Epithelial cell of prostate (primary cell): ENCODE results near the gene GPSM1.
A peak's percentile ranks its signal among the peaks of the same experiment; 100 is the strongest.

Source experiments
- DNase-seq: peaks from one replicate; pipeline ENCODE4 v3.0.0-alpha.2; 2011; ENCODE audit warnings: low read depth, low spot score
- H3K27ac ChIP-seq: fragments of 450-650 bp; 2 replicates; pipeline ENCODE4 v1.5.1; 2017; ENCODE audit warnings: mild to moderate bottlenecking

Gene GPSM1

DNA sequence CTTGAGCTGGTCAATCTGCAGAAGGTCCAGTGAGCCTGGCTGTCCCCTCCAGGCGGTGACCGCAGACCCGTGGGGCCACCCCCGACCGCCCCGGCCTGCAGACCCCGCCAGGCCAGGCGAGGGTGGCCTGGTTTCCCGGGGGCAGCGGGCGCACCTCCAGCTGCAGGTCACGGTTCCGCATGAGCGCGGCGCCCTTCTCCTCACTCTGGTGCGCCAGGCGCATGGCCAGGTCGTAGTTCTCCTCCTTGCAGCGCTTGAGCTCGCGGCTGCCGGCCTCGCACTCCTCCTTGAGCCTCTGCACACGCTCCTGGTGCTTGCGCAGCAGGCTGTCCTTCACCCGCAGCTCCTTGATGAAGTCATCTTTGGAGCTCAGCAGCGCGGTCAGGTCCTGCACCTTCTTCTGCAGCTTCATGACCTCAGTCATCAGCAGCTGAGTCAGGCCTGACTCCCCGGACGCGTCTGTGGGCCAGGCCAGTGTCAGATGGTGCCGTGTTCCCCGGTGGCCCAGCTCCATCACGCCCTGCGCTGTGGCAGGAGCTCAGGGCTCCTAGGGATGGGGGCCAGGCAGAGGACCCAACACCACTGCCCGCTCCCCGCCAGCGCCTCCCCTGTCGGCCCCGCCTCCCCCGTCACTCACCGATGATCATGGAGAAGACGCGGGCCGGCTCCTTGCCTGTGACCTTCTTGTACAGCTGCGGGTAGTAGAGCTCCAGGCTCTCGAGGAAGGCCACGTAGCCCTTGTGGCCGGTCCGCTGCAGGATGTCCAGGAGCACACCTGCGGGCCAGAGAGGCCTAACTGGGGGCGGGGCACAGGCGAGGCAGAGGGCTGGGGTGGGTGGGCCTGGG, 43.6 kb downstream of the GPSM1 start:
- DNase-seq: no peak
- H3K27ac ChIP-seq: no peak overlapping the region

DNA sequence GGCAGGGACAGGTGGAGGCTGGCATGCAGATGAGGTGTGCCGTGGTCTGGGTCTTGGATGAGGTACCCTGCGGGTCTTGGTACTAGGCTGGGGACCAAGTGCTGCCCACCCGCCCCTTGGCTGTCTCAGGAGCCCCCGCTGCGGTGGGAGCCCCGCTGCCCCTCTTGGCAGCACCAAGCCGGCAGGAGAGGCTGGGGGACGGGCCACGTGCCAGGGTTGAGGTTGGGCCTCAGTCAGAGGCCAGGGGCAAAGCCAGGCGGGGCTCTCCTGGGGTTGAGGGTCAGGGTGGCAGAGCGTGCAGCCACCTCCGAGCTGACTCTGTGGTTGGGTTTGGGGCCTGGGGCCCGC, 44.2 kb downstream of the GPSM1 start:
- no peak for DNase-seq
- no peak overlapping the region for H3K27ac ChIP-seq

DNA sequence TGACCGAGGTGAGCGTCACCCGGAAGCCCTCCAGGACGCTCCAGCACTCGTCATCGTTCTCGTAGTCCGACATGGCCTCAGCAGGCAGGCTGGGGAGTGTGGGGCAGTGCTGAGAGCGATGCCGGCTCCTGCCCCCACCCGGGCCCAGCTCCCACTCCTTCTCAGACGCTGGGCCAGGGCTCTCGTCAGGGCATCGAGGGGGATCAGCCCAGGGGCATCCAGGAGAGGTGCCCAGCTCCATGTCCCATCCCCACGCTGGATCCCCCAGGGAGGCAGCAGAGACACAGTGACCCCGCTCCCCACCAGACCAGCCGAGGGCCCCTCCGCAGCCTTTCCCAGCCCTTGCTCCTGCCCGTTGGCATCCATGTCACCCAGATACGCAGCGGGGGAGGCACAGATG, 44.7 kb downstream of the GPSM1 start:
- no peak for DNase-seq
- no peak overlapping the region for H3K27ac ChIP-seq

DNA sequence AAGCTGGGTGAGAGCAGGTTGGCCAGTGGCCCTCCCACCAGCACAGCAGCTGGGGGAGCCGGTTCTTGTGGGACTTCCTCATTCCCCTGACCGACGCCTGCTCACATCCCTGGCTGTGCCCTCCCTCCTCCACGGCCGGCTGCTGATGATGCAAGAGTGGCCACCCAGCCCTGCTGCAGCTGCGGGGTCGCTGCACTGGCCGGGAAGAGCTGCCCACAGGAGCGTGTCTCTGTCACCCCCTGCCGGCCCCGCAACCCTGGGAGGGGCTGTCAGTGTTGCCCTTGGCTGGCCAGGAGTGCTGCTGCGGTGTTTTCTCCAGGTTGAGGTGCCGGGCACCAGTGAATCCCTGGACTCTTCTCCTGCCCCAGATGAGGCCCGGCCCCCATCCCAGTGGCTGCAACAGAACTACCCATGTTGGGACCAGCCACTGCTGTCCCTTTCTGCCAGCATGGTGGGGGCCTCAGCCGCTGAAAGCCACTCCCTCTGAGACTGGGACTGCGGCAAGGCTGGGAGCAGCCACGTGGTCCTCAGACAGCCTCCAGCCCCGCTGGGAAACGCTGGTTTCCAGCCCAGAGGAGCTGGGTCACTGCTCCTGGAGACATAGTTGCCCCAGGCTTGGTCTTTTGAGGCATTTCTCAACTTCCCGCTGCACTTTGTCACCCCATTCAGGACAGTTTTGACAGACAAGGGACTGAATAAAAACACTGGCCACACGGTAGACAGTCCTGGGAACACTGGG, 45.4 kb downstream of the GPSM1 start:
- DNase-seq: peak; percentile 39
- H3K27ac ChIP-seq: peak overlapping the region; percentile 19

DNA sequence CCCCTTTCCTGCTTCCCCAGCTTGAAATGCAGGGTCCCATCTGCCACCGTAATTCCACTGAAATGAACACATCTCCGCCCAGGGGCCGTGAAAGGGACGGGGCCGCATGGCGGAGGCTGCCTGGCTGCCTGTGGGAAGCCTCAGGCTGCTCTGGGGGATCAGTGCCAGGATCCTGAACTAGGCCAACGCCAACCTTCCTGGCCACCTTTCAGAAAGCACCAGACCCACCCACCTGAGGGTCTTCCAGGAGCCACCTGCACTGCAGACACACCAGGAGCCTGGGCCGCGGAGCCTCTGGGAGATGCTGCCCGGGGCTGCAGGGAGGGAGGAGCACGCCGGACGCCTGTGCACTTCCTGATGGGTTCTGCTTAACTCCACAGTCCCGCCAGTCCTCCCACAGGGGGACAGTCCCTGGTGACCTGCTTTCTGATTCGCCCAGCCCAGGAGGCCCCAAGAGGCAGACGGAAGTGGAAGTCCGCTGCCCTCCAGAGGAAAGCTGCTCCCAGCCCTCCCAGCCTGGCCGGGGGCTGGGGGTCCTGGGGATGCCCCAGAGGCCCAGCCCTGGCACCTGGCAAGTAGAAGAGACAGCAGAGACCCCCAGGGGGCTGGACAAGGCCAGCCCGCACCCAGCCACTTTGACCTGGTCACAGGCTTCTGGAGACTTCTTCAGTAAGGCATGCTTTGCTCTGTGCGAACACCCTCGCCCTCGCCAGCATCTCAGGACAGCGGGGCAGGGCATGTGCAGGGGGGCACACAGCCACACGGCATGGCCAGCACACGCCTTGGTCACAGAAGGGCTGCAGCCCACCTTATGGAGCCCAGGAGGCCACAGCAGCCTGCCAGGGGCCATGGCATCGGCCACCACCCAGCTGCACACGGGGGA, 46.2 kb downstream of the GPSM1 start, which contains the start of gene CARD9:
Gene CARD9 (minus strand): TSS at position 370 of the 883 bp plus-strand sequence. CDS start 1,591 bp downstream, outside the sequence.
- peak within 1 kb of the TSS; percentile 19 for H3K27ac ChIP-seq
- DNase-seq: no peak

DNA sequence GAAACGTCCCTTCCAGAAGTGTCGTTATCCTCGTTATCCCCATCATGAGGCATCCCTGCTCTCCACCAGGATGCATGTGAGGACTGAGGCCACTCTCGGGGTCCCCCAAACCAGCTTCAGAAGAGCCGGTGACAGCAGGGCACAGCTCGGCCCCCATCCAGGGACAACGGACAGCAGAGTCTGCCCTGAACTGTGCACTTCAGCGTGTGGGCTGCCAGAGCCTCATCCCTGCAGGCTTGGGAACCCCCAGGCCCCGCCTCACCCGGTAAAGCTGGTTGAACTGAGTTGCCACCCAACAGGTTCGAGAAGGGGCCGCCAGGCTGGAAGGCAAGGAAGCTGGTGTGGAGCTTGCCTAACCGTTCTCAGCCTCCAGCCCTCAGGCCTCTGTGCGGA, 46.8 kb downstream of the GPSM1 start:
- DNase-seq: no peak
- H3K27ac ChIP-seq: no peak overlapping the region

DNA sequence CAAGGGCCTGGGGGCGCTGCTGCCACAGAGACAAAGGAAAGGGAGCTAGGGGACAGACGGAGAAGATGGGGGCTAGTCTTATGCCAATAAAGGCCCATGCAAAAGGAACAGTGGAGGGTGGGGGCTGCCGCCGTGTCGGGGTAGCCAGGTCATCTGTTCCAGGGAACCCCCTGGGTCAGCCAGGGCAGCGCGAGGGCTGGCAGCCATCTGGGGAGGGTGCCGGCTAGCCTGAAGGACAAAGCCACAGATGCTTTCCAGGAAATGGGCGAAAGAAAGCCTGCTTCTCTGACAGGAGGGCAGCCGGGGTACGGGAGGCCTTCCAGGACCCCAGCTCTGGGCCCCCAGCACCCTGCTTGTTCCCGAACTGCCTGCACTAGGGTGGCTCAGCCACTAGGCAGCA, 47.8 kb downstream of the GPSM1 start:
- no peak for DNase-seq

DNA sequence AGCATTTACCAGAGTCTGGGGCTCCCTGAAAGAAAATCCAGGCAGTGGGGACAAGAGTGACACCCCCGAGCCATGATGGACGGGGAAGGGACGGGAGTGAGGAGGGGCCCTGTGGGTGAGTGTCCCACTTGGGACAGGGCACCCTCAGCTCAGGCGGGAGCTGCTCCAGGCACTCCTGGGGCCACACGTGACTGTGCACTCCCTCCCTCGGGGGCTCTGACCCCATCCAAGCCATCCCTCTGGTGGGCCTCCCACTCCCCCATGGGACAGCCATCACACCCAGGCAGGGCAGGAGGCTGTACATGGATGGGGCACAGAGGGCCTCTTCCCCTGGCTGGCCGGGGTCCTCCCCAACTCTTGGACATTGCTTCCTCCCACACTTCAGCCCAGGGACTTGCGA, 49.1 kb downstream of the GPSM1 start:
- no peak for DNase-seq
- no peak overlapping the region for H3K27ac ChIP-seq

More for the DNA sequence above, 47.8 kb downstream of the GPSM1 start:
- no peak overlapping the region for H3K27ac ChIP-seq

DNA sequence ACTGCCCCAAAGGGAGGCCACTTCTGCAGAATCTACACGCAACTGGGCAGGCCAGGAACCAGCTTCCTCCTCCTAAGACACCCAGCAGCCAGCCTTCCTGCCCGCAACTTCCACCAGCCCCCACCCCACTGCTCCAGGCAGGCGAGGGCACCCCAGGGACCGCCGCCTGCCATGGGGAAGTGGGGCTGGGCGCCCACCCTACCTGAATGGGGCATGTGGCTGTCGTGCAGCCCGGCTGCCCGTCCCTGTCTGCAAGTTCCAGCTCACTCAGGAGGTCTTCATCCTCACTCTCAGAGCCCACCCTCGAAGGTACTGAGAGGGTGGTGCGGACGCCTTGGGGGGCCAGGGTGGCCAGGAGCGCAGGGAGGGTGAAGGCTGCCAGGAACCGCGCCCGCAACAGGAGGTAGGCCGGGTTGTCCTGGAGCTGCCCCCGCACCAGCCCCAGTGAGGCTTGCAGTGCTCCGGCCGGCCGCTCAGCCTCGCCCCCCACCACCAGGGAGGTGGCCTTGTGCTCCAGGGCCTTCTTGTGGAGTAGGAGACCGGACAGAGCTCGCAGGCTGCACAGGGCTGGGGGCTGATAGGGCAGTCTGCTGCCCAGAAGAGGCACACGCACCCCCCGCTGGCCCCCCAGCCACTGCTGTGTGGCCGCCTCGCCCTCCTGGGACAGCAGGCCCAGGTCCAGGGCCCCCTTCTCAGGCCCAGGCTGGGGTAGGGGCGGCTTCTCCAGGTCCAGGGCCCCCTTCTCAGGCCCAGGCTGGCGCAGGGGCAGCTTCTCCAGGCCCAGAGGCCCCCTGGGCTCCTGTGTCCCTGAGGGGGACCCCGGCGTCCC, 50.2 kb downstream of the GPSM1 start:
- no peak for DNase-seq
- no peak overlapping the region for H3K27ac ChIP-seq

DNA sequence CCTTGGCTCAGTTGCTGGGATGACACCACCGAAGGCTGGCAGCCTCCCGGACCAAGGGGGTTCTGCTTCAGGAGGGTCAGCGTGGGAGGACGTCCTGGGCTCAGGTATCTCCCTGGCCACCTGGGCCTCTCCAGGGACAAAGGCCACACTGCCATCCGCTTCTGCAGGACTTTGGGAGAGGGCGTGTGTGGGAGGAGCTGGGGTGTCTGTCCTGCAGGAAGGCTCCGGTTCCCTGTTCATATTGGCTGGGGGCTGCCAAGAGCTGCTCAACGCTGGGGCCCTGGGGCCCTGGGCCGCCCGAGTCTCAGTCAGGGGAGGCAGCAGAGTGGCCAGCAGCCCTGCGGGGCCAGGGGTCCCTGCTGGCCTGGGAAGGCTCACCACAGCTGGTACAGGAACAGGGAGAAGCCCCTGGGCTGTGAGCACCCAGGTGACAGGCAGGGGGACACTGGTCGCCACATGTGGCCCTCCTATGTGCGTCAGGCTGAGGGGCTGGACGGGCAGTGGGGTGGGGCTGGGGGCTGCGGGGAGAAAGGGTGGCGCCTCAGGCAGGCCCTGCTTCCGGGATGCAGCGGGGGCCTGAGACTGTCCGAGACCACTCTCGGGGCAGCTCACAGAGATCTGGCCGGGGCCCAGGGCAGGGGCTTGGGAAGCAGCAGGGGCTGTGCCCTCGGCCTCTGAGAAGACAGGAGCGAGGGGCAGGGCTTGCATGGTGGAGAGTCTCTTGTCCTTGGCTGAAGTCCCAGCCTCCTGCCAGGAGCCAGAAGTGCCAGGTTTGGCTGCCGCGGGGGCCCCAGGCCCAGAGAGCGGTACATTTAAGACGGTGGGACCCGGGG, 51.0 kb downstream of the GPSM1 start:
- no peak for DNase-seq
- H3K27ac ChIP-seq: no peak overlapping the region

DNA sequence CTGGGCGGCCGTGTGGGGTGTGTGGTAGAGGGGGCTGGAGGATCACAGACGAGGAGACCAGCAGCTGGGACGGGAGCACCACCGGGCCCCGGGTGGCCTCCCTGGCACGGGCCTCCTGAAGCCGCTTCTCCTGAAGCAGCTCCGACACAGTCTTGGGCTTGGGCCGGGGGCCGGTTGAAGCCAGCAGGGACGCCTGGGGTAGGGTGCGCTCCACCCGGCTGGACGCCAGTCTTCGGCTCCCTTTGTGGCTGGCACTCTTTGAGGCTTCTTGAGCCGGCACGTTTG, 51.6 kb downstream of the GPSM1 start:
- no peak overlapping the region for H3K27ac ChIP-seq
- no peak for DNase-seq

DNA sequence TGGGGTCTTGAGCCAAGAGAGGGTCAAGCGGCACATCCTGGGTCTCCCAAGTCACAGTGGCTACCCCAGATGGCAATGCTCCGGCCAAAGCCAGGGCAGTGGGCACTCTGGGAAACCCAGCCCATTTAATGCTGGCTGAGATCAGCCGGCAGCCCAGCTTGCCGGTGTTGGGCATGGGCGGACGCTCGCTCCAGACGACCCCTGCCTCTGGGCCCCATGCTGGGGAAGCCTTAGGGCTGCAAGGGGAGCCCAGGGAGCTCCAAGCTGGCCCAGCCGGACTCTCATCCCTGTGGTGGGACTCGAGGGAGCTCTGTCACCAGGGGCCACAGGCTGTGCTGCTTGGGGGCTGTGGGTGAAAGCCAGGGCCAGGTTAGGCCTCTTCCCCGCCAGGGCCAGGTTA, 52.1 kb downstream of the GPSM1 start:
- H3K27ac ChIP-seq: no peak overlapping the region
- no peak for DNase-seq

DNA sequence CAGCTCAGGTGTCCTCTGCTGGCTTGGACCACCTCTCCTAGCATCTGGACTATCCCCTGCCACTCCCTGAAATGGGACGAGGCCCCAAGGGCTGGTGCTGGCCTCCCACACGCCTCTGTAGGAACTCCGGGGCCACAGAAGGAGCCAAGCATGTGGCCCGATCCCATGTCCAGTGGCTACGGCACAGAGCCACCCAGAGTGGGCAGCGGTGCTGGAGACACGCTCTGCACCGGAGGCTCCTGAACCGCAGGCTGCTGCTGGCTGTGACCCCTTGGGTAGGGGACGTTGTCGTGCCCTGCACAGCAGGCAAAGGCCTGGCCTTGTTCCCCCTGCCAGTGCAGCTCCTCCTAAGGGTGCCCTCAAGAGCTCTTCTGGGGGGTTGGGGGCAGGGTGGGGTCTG, 52.6 kb downstream of the GPSM1 start:
- no peak overlapping the region for H3K27ac ChIP-seq
- DNase-seq: no peak

DNA sequence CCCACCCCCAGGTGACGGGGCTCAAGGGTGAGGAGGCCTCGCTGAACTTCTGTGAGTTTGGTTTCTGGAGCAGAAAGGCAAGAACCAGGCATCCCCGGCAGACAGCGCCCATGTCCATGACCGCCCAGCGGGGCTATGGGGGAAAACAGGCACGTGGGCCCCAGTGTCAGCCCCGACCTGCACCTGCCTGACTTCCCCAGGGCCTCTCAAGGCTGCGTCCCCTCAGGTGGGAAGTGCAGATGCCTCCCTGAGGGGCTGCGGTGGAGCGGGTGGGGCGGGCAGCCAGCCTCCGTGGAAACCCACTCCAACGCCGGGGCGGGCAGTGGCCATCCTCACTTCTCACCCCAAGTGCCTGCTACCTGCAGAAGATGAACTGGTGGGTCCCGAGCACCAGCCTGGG, 53.0 kb downstream of the GPSM1 start:
- DNase-seq: no peak
- H3K27ac ChIP-seq: no peak overlapping the region

DNA sequence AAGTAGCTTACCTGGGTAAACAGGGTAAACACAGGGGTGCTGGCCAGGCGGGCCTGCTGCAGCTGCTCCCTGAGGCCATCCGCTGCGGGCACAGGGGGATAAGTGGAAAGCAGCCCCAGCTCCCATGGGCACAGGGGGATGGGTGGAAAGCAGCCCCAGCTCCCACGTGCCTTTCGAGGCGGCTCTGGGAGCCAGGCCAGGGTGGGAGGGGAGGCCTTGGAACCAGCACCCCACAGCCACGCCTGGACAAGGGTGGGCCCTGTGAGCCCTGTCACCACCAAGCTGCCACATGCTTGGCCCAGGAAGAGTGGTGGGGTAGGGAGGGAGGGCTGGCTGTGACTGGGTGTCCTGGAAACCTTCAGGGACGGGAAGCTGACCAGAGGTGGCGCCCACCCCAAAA, 54.0 kb downstream of the GPSM1 start:
- DNase-seq: no peak
- no peak overlapping the region for H3K27ac ChIP-seq

DNA sequence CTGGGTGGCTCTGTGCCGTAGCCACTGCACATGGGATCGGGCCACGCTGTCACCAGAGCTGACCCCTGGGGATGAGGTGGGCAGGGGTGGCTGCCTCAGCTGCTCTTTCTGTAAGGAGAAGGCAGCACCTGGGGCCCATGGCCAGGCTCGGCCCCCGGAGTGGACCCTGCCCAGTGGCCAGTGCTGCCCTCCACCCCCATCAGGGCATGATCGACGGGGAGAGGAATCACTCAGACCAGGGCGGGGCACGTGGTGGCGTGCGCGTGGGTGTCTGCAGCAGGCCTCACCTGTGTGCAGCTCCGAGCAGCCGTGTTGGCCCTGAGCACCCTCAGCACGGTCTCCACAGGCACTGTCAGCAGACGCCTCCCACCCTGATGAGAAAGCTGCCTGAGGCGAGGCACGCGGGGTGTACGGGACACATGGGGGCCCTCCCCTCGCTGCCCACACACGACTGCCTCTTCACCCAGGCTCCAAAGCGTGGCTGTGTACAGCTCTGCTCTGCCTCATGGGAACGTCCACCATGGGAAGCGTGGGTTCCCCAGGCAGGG, 54.7 kb downstream of the GPSM1 start:
- no peak overlapping the region for H3K27ac ChIP-seq
- no peak for DNase-seq

DNA sequence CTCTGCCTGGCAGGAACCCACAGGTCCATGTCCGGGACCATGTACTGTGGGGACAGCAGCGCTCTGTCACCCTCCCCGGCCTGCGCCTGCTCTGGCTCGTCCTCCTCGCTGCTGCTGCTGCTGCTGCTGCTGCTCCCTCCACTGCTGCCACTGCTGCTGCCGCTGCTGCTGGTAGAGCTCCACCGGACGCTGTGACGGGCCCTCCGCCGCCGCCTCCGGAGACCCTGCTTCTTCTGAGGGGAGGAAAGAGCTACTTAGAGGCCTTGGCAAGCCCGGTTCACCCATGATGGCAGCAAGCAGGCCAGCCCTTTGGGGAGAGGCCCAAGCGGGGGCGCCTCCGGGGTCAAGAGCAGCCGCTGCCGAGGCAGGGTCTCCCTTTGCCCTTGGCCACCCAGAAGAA, 56.1 kb downstream of the GPSM1 start:
- no peak overlapping the region for H3K27ac ChIP-seq
- no peak for DNase-seq

DNA sequence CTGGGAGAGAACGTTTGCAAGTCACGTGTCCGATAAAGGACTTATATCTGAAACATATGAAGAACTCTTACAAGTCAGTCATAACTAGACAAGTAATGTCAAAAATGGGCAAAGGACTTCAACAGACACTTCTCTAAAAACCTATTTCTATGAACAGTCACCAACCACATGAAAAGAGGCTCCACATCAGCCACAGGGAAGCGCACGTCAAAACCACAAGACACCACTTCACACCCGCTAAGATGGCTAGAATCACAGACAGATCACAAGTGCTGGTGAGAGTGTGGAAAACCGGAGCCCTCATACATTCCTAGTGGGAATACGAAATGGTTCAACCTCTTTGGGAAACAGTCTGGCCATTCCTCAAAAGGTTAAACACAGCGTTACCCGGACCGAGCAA, 57.7 kb downstream of the GPSM1 start:
- no peak for DNase-seq
- H3K27ac ChIP-seq: no peak overlapping the region

DNA sequence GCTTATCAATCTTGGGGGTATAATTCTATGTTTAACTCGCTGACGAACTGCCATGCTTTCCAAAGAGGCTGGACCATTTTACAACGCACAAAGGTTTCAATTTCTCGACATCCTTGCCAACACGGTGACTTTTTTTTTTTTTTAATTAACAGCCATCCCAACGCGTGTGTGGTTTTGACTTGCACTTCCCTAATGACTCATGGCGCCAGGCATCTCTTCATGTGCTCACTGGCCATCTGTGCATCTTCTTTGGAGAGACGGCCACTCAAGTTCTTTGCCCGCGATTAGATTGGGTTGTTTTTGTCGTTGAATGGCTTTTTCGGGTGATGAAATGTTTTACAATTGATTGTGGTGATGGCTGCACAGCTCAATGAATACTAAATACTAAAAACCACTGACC, 58.7 kb downstream of the GPSM1 start:
- no peak for DNase-seq
- no peak overlapping the region for H3K27ac ChIP-seq
